Measurements from ENCODE around the gene PAM16. TPM values are rescaled to one million over a fixed set of nuclear protein-coding genes. Genes with fewer than 3 reads are reported as not detected.

Gene PAM16
- total and polyA plus RNA-seq, 2 of the 8 experiments (the other 6 are each of a cell fraction or from before 2014, with no cell fraction given) = 78.3 to 198 TPM

DNA sequence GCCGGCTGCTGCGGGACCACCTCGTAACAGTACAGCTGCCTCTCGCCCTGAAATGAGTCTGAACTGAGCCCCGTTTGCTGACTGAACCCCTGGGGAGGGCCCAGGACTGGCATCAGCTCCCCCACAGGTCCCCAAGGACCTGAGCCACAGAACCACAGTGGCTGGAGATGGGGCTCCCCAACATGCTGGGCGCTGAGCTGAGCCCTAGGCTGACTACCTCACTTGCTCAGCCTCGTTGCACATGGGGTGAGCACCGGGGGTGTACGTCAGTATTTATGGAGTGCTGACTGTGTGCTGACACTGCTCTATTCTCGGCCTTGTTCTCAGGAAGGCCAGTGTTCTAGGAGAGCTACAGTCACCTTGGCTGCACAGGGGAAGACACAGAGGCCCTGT, 13.9 kb upstream of the PAM16 start (continued):
- TF ChIP-seq RAD21 (IDR thresholded peaks at IDR 0.05 in 1 of 2, conservative IDR thresholded peaks at IDR 0.05 in 1 of 2; ENCODE audit: low read depth in 2 of 2, low read length in 2 of 2) = no peak
- no peak for TF ChIP-seq SIX5 (IDR thresholded peaks at IDR 0.05; ENCODE audit: low read depth, low read length)
